Lower leg skin (tissue), 3 donors: ENCODE results near the gene C20orf96.

Experiments
- POLR2A ChIP-seq, 2 donors: fragments of 450-650 bp; IDR thresholded peaks; one replicate each; pipeline ENCODE4 v1.6.1; 2016 to 2017; ENCODE audit warnings: antibody characterized with exemption in 2 of 2, mild to moderate bottlenecking in 1 of 2, moderate library complexity in 1 of 2
- TF ChIP-seq, protein P1 (sequence below), 3 donors: fragments of 450-650 bp; IDR thresholded peaks; one replicate each; pipeline ENCODE4 v1.5.1; 2016; ENCODE audit warnings: antibody characterized with exemption in 3 of 3, mild to moderate bottlenecking in 3 of 3, moderate library complexity in 2 of 3

DNA sequence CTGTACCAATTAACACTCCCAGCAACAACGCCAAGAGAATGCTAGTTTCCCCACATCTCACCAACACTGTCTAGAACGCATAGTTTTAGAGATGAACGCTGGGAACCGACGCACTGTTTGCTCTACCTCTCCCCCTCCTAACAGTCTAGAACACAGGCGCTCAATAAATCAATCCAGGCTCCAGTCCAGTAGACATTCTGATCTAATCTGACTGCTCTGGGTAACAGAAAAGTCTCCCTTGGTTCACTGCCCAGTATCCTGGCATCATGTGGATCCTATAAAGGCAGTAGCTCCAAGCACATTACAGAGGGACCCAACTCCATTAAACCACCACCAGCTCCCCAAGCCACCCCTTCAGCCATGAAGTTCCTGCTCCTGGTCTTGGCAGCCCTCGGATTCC lies 33.1 kb downstream of the C20orf96 start, which contains the start of gene DEFB132:
- TF ChIP-seq, protein P1, sequence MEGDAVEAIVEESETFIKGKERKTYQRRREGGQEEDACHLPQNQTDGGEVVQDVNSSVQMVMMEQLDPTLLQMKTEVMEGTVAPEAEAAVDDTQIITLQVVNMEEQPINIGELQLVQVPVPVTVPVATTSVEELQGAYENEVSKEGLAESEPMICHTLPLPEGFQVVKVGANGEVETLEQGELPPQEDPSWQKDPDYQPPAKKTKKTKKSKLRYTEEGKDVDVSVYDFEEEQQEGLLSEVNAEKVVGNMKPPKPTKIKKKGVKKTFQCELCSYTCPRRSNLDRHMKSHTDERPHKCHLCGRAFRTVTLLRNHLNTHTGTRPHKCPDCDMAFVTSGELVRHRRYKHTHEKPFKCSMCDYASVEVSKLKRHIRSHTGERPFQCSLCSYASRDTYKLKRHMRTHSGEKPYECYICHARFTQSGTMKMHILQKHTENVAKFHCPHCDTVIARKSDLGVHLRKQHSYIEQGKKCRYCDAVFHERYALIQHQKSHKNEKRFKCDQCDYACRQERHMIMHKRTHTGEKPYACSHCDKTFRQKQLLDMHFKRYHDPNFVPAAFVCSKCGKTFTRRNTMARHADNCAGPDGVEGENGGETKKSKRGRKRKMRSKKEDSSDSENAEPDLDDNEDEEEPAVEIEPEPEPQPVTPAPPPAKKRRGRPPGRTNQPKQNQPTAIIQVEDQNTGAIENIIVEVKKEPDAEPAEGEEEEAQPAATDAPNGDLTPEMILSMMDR (IDR thresholded peaks at IDR 0.05) = no peak
- TF ChIP-seq POLR2A (IDR thresholded peaks at IDR 0.05) = no peak
